ENCODE data around the gene PAPLN.
"Not testable (repeated sequence)": the region's sequence is repeated elsewhere in the genome, so short reads cannot be mapped to it uniquely, and the experiment has no call there.

Gene PAPLN

GRCh38 chr14:73295198-73295796, 58.0 kb downstream of the PAPLN start:
- DNase-seq = no peak

GRCh38 chr14:73305499-73305898, 68.2 kb downstream of the PAPLN start:
- DNase-seq = no peak

GRCh38 chr14:73307261-73307660, 70.0 kb downstream of the PAPLN start:
- no peak for DNase-seq

GRCh38 chr14:73309207-73309606, 71.9 kb downstream of the PAPLN start:
- not testable (repeated sequence) for DNase-seq

- no peak for DNase-seq
Measured at GRCh38 chr14:73311708-73312030, 74.4 kb downstream of the PAPLN start.

- DNase-seq = no peak
Measured at GRCh38 chr14:73312687-73313086, 75.4 kb downstream of the PAPLN start.

- no peak for DNase-seq
Measured at GRCh38 chr14:73313151-73313550, 75.8 kb downstream of the PAPLN start.

GRCh38 chr14:73323896-73324399, 86.6 kb downstream of the PAPLN start:
- no peak for DNase-seq

All from NCI-H1048 (cell line).